Endothelial cell of coronary artery (primary cell): ENCODE results near the gene ADPRH. TPM values are rescaled to one million over a fixed set of nuclear protein-coding genes. Genes with fewer than 3 reads are reported as not detected.

Source experiments
- total RNA-seq: library from RNA; depleted of rRNA; stranded (reverse); fragments of >200 nt; gene quantifications from 2 replicates; pipeline ENCODE4 v1.2.3, GENCODE V29; 2014

Gene ADPRH
- 2.5 and 4.1 TPM in 2 replicates for total RNA-seq

GRCh38 chr3:119579366-119580066 is at the start of gene ADPRH:
Gene ADPRH (plus strand): TSS chr3:119579492. CDS start chr3:119582170, 2,678 bp downstream.

DNA sequence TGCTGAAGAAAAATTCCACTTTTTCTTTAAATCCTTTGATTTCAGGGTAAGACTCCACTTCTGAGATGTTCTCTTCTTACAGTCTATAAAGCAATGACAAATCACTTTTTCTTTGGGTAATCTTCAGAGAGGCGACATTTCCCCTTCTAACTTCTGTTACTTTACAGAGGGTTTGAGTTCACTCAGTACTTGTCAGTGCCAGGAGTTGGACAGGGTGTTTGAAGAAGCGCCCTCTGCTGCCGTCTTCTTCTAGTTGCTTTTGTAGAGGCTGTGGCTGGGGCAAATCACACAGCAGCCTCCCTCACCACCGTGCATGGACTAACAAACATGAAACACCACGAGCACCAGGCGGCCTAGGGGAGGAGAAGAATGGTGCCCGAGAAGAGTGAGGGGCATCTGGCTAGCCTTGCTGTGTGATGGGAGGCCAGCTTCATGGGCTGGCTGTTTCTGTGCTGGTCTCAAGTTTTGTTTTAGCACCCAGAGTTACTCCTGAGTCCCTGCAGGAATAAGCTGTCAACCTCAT is 19.8 kb upstream of the ADPRH start, which contains the start of gene CD80:
CD80 (minus strand) TSS at position 174 of the 523 bp plus-strand sequence. CDS start 1,886 bp downstream, outside the sequence.

GRCh38 chr3:119597548-119598288 is 18.4 kb downstream of the ADPRH start, which contains the start of gene PLA1A:
Gene PLA1A (plus strand): TSS chr3:119597885. CDS start chr3:119597914, 29 bp downstream.

Other genes with a start within 250 kb of the ADPRH start
- 25.9 and 35.6 TPM in 2 replicates for gene TMEM39A, start 115.9 kb upstream of the ADPRH start, total RNA-seq
- gene POGLUT1, start 110.5 kb upstream of the ADPRH start, total RNA-seq = 14.7 and 22.5 TPM in 2 replicates
- 33.0 and 36.1 TPM in 2 replicates for gene TIMMDC1, start 80.9 kb upstream of the ADPRH start, total RNA-seq
- not detected in 2 replicates for gene CD80, start 19.9 kb upstream of the ADPRH start, total RNA-seq
- gene PLA1A, start 18.4 kb downstream of the ADPRH start, total RNA-seq = 0.18 and 0.28 TPM in 2 replicates
- 0.09 TPM in 2 replicates for gene POPDC2, start 81.1 kb downstream of the ADPRH start, total RNA-seq
- gene COX17, start 97.9 kb downstream of the ADPRH start, total RNA-seq = 23.7 and 28.8 TPM in 2 replicates
- 0.19 and 0.45 TPM in 2 replicates for gene CFAP91, start 123.5 kb downstream of the ADPRH start, total RNA-seq
- under 0.01 and 0.09 TPM in 2 replicates for gene NR1I2, start 202.6 kb downstream of the ADPRH start, total RNA-seq